ENCODE results near the gene PROSER2. TPM values are rescaled to one million over a fixed set of nuclear protein-coding genes. Genes with fewer than 3 reads are reported as not detected.
A peak's percentile ranks its signal among the peaks of the same experiment; 100 is the strongest.

PROSER2 gene
- total RNA-seq, 1 donor from 2014 or later = 47.6 TPM

- no peak overlapping the region for H3K4me3 ChIP-seq (ENCODE audit: low read depth, low read length)
- H3K36me3 ChIP-seq (ENCODE audit: control insufficient read depth, insufficient read depth, low read length) = no peaks in the 10 kb centered on the region
- no peaks in the 10 kb centered on the region for H3K27me3 ChIP-seq (ENCODE audit: control insufficient read depth, insufficient read depth, low read length)
- no peak for DNase-seq (ENCODE audit: low read depth)
- TF ChIP-seq CTCF (IDR thresholded peaks at IDR 0.05; ENCODE audit: insufficient read depth, low read length, poor library complexity, severe bottlenecking) = no peak
Observed at GRCh38 chr10:11819027-11819426, 4.1 kb upstream of the PROSER2 start.

- no peak for DNase-seq (ENCODE audit: low read depth)
- no peak for TF ChIP-seq CTCF (IDR thresholded peaks at IDR 0.05; ENCODE audit: insufficient read depth, low read length, poor library complexity, severe bottlenecking)
- H3K27me3 ChIP-seq (ENCODE audit: control insufficient read depth, insufficient read depth, low read length) = no peaks in the 10 kb centered on the region
- H3K4me3 ChIP-seq (ENCODE audit: low read depth, low read length) = no peak overlapping the region
- no peaks in the 10 kb centered on the region for H3K36me3 ChIP-seq (ENCODE audit: control insufficient read depth, insufficient read depth, low read length)
Observed at GRCh38 chr10:11822026-11822756, 965 bp upstream of the PROSER2 start.

- DNase-seq (ENCODE audit: low read depth) = no peak
- Histone ChIP-seq H3K36me3 (ENCODE audit: control insufficient read depth, insufficient read depth, low read length) (no peaks in the 10 kb centered on the region), H3K27me3 (ENCODE audit: control insufficient read depth, insufficient read depth, low read length) (no peaks in the 10 kb centered on the region), H3K4me3 (ENCODE audit: low read depth, low read length) (peak overlapping the region; percentile 96)
- TF ChIP-seq CTCF (IDR thresholded peaks at IDR 0.05; ENCODE audit: insufficient read depth, low read length, poor library complexity, severe bottlenecking) = no peak
Observed at GRCh38 chr10:11822809-11823121, 391 bp upstream of the PROSER2 start.

- Histone ChIP-seq H3K4me3 (ENCODE audit: low read depth, low read length) (peak overlapping the region; percentile 96), H3K36me3 (ENCODE audit: control insufficient read depth, insufficient read depth, low read length) (no peaks in the 10 kb centered on the region), H3K27me3 (ENCODE audit: control insufficient read depth, insufficient read depth, low read length) (no peaks in the 10 kb centered on the region)
- no peak for DNase-seq (ENCODE audit: low read depth)
- TF ChIP-seq CTCF (IDR thresholded peaks at IDR 0.05; ENCODE audit: insufficient read depth, low read length, poor library complexity, severe bottlenecking) = no peak
Observed at GRCh38 chr10:11823989-11824346, 812 bp downstream of the PROSER2 start.

GRCh38 chr10:11824376-11824775, 1.2 kb downstream of the PROSER2 start:
- Histone ChIP-seq H3K4me3 (ENCODE audit: low read depth, low read length) (peak overlapping the region; percentile 96), H3K27me3 (ENCODE audit: control insufficient read depth, insufficient read depth, low read length) (no peaks in the 10 kb centered on the region), H3K36me3 (ENCODE audit: control insufficient read depth, insufficient read depth, low read length) (no peaks in the 10 kb centered on the region)
- no peak for TF ChIP-seq CTCF (IDR thresholded peaks at IDR 0.05; ENCODE audit: insufficient read depth, low read length, poor library complexity, severe bottlenecking)
- DNase-seq (ENCODE audit: low read depth) = no peak

GRCh38 chr10:11824825-11825224, 1.7 kb downstream of the PROSER2 start:
- TF ChIP-seq CTCF (IDR thresholded peaks at IDR 0.05; ENCODE audit: insufficient read depth, low read length, poor library complexity, severe bottlenecking) = no peak
- no peak for DNase-seq (ENCODE audit: low read depth)
- Histone ChIP-seq H3K27me3 (ENCODE audit: control insufficient read depth, insufficient read depth, low read length) (no peaks in the 10 kb centered on the region), H3K4me3 (ENCODE audit: low read depth, low read length) (peak overlapping the region; percentile 96), H3K36me3 (ENCODE audit: control insufficient read depth, insufficient read depth, low read length) (no peaks in the 10 kb centered on the region)

Data from kidney epithelial cell (primary cell).